HL-60 (cell line): Measurements from ENCODE around the gene TMEM179.

Experiments used
- CTCF ChIP-seq: IDR thresholded peaks from one replicate; pipeline ENCODE4 v1.5.1; 2011; ENCODE audit warnings: low read length, control low read depth, inconsistent platforms; ENCODE audit not compliant: insufficient read depth
- REST ChIP-seq: IDR thresholded peaks from 2 replicates; pipeline ENCODE4 v1.6.1; 2012; ENCODE audit warnings: low read depth; ENCODE audit not compliant: insufficient replicate concordance
- SPI1 ChIP-seq: IDR thresholded peaks from 2 replicates; pipeline ENCODE4 v1.6.1; 2012; ENCODE audit warnings: low read depth, mild to moderate bottlenecking, borderline replicate concordance

GRCh38 chr14:104551851-104552737 lies 52.5 kb downstream of the TMEM179 start:
- TF ChIP-seq CTCF = no peak
- no peak for TF ChIP-seq SPI1
- TF ChIP-seq REST = no peak
